HG03575 (cell line): ENCODE results near the gene SPRING1.
"Not testable (repeated sequence)": the region's sequence is repeated elsewhere in the genome, so short reads cannot be mapped to it uniquely, and the experiment has no call there.

Experiments used
- ATAC-seq: cut with Tn5 transposase; IDR thresholded peaks from one replicate; pipeline ENCODE4 v1.9.1; 2021; ENCODE audit not compliant: unreplicated experiment, insufficient number of reproducible peaks, low FRiP score; ENCODE audit errors: extremely low read depth

SPRING1 gene

DNA sequence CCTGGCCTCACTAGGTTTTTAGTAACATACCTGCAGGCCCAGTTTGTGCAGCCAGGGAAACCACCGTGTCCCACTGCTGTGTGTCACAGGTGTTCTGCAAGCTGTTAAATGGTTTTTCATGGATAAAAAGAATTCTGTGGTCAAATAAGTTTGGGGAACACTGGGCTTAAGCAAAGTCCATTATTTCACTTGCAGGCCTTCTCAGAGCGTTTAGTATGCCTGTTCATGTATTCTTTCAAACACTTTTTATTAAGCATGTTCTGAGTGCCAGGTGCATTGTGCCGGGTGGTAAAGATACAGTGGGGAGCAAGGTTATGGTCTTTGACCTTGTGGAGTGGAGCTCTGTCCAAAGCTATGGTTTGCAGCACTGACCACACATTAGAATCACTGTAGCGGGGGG lies 7.7 kb upstream of the SPRING1 start:
- no peak for ATAC-seq

DNA sequence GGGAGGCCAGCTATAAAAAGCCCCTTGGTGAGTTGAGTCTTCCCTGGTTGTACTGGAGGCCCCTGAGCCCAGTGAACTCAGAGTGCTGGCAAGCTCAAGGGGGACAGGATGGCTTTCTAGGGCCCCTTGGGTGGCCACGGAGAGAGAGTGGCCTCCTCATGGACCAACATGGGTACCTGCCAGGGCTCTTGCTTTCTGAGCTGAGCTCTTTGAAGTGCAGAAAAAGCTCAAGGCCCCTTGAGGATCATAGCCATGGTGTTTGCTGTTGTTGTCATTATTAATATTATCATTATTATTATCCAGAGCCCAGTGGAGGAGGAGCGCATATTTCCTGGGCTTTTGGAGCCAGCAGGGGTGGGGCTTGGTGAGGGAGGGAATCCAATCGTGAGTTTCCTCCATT lies 6.9 kb upstream of the SPRING1 start:
- ATAC-seq = no peak

DNA sequence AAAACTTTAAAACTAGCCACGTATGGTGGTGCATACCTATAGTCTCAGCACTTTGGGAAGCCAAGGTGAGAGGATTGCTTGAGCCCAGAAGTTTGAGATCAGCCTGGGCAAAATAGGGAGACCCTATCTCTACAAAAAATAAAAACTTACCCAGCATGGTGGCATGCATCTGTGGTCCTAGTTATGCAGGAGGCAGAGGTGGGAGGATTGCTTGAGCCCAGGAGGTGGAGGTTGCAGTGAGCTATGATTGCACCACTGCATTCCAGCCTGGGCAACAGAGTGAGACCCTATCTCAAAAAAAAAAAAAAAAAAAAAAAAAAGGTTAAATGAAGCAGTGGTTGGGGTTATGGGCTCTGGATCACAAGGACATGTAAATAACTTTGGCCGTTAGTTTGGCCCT lies 4.9 kb upstream of the SPRING1 start:
- not testable (repeated sequence) for ATAC-seq

GRCh38 chr12:116739381-116739887 lies 1.6 kb upstream of the SPRING1 start:
- ATAC-seq = no peak

- no peak for ATAC-seq
Measured at GRCh38 chr12:116736962-116737773, 701 bp downstream of the SPRING1 start.

DNA sequence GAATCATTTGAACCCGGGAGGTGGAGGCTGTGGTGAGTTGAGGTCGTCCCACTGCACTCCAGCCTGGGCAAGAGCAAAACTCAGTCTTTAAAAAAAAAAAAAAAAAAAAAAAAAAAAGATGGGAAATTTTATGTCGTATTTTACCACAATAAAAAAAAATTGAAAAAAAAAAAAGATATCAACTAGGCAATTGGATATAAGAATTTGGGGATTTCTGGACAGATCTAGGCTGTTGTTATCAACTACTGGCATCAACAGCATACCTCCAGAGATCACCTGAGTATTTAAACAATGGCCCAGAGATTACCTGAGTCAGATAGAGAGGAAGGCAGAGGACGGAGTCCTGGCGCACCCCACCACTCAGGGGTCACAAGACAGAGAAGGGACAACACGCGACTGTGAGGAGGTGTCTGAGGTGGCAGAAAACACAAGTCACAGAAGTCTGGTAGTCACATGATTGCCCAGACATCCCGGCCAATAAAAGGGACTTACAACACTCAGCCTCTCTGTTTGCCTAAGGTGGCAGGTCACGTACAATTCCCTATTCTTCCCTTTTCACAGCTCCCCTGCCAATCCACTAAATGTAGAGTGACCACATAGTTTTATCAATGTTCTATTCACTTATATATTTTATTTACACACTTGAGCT lies 1.8 kb downstream of the SPRING1 start:
- no peak for ATAC-seq

DNA sequence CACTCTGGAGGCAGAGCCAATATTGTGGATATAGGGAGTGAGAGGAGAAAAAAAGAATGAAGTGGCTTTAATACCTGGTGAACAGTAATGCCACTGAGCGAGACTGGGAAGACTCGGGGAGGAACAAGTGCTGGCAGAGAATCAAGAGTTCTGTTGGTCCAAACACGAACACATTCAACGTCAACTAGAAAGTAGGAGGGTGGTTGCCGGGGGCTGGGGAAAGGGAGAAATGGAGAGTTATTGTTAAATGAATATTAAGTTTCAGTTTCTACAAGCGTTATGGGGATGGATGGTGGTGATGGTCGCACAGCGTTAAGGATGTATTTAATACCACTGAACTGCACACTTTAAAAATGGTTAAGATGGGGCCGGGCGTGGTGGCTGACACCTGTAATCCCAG lies 2.8 kb downstream of the SPRING1 start:
- ATAC-seq = no peak

DNA sequence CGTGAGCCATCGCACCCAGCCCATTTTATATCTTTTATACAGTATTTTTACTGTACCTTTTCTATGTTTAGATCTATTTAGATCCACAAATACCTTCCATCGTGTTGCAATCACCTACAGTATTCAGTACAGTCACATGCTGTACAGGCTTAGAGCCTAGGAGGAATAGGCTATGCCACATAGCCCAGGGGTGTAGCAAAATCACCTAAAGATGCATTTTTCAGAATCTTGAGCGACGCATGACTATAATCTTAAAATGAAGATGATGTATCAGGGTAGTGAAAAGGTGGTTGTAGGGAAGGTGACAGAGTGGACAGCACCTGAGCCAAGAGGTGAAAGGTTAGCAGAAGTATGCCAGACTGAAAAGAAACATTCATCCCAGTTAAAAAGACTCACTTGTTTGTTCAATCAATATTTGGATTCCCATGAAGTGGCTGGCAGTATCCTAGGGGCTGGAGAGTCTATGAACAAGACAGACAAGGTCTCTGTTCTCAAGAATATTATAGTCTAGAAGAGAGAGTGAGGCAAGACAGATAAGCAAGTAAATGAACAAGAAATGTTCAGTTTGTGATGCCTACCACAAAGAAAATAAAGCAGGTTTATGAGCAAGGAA lies 3.6 kb downstream of the SPRING1 start:
- no peak for ATAC-seq

GRCh38 chr12:116731801-116732200 lies 6.1 kb downstream of the SPRING1 start:
- no peak for ATAC-seq

GRCh38 chr12:116727891-116728290 lies 10.0 kb downstream of the SPRING1 start:
- no peak for ATAC-seq

DNA sequence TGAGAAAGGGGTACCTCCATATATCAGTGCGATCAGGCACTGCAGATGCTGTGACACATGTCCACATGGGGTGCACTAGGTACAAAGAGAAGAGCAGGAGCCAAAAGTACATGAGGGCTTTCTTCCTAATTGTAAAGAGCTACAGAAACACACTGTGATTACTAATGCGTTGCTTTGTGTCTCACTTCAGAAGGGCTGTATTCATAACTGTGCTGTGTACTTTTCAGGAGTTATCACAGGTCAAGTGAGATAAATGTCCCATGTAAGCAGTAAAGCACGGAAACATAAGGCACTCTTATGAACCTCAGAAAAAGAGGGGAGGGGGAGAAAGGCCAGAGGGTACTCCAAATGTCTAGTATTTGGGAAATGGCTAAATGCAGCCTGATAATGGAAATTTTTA lies 10.6 kb downstream of the SPRING1 start:
- ATAC-seq = no peak

DNA sequence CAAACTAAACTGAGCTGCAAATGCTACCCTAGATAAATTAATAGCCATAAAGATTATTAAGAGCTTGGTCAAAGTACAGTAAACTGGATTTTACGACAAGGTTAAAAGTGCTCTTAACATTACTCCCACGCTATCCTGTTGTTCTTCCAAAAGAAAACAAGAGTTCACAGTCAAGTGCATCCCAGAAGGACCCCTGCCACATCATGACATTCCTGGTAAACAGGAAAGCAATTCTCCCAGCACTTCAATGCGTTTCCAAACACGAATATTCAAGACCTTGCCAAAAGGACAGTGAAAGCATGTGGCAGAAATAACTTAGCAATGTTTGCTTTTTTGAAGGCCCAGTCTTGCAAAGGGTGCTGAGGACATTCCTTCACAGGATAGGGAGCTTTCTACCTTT lies 11.2 kb downstream of the SPRING1 start:
- ATAC-seq = no peak

DNA sequence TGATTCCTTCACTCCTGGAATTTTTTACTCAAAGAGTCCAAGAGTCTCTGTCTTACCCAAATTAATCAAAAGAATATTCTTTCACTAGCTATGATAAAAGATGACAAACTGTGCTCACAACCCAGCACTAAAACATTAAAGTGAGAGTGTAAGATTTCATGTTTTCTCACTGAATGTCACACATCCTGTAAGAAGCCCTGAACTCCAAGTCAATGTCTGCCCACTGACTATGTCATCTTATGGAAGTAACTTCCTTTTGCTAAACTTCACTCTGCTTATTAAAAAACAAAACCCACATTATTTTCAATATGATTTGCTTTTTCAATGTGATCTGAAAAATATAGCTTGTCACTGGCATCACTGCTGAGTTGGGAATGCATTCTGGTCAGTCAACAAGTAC lies 15.6 kb downstream of the SPRING1 start:
- ATAC-seq = no peak

DNA sequence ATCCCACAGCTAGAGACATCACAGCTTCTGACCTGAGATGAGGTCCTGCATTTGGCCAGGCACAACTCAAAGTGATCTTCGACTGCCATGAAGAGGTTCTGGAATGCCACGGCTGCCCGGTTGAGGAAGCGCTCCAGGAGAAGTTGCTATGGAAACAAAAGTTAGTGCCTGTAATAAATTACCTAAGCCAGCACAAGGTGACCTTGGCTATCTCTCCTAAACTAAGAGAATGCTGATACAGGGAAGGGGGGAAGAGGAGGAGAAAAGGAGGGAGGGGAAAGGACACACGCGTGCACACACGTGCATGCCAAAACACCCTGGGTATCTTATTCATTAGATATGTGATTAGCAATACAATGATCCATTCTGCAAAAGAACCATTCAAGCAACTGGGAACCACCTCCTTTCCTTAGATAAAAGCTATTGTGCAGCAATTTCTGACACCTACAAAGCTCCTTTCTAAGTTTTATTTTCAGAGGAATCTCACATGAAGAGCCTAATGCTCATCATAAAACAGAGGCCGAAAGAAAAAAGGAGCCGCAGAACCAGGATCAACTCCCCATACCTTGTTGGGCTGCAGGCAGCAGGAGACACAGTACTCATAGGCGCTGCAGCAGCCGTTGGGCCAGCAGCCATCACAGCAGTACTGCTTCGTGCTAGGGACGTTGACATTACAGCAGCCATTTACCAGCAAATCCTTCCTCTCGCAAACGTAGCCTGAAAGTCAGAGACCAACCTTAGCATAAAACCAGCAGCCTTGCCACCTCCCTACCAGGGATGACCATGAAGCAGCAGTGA lies 17.9 kb downstream of the SPRING1 start:
- ATAC-seq = no peak

DNA sequence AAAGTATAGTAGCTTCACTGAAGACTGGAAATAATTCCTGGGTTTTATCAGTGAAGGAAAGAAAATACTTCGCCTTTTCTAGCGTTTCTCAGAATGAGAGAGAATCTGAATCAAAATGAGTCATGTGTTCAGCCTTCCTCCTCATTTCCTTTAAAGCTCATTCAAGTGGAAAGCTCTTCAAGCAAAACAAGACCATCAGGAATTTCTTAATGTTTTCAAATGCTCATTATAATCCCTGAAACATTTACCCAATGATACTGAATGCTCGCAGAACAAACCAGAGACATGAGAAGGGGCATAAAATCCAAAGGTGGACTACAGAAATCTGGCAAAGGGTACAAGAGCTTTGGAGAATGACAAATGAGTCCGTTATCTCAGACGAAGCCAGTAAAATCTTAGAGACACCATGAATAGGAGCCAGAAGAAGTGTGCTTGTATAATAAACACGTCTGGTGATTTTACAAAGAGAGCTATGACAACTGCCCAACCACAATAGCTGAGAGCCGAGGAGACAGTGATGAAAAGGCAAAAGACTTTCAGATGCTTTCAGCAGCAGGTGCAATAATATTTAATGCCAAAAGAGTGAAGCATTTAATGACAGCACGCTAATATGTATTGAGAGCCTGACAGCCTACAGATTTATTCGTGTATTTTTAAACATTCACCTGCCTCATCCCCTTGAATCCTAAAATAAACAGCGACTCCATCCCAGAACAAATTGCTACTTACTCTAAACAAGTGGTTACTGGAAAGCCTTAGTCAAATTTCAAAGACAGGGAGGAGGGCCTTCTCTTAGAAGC lies 19.0 kb downstream of the SPRING1 start:
- no peak for ATAC-seq

DNA sequence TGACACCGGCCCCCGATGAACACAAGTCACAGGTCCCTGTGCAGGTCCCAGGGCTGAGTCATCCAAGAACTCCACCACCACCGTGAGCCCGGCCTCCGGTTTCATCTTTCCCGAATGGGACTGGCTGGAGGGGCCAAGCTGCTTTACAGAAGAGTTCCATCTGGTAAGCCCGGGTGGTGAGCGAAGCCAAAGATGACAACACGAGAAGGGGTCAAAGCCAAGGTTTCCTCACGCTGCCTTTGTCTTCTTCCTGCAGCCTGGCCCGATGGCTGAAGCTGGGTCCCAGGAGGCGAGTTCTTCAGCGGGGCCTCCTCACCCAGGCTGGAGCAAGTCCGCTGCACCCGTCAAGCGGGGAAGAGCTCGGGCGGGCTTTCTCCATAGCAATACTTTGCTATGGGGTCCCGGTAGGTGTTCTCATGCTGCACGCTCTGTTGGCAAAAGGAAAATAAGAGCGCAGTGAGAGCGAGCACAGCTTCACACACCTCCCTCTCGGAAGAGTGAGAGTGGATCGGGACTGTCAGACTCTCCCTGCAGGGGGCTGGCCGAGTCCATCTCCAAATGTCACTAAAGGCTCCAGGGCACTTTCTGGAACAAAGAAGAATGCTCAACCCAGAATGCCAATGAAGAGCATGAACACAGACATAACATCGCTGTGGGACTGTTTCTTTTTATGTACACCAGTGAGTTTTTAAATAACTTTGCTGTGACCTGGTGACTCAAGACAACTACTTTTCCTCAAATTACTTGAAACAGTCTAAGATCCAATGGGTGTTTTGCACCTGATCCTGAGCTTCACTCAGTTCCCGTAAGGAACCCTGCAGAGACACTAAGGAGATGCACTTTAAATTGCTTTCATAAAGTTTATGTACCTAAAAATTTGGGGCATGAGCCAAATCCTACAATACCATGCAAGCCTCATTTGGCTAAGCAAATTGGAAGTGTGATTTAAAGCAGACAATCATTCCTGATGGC lies 20.1 kb downstream of the SPRING1 start:
- ATAC-seq = no peak

DNA sequence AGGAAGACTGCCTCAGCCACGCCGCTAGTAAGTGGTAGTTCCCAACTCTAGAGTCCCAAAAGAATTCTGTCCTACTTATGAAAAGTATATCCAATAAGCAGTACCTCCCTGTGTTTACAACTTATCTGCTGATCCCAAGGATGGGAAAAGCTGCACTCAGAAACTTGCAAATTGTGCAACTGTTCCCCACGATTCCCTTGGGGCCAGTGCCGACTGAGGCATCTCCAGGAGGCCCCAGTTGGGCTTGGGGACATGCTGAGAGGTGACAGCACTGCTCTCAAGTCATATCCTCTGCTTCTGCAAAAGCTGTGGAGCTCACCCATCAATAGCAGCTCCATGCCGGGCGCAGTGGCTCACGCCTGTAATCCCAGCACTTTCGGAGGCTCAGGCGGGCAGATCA lies 23.7 kb downstream of the SPRING1 start:
- no peak for ATAC-seq

- no peak for ATAC-seq
Measured at GRCh38 chr12:116713527-116713926, 24.3 kb downstream of the SPRING1 start.
